HEK293T (cell line): ENCODE results near the gene MAPK12.

ENCODE experiments used
- CTCF ChIA-PET: fragments of 350-600 bp; formaldehyde crosslinking; extraction: SDS; loops from one replicate; lab custom pipeline; 2021; ENCODE audit warnings: antibody characterized with exemption, inconsistent platforms; lab: Yijun Ruan, JAX
- POLR2A ChIA-PET: fragments of 350-600 bp; formaldehyde crosslinking; extraction: SDS; loops from one replicate; lab custom pipeline; 2020; ENCODE audit warnings: antibody characterized with exemption, inconsistent platforms; lab: Yijun Ruan, JAX
- DNase-seq: peaks from one replicate; pipeline ENCODE4 v3.0.0; 2012; ENCODE audit warnings: mixed read lengths; ENCODE audit errors: extremely low spot score
- ARNT ChIP-seq: fragments of 450-650 bp; IDR thresholded peaks from 2 replicates; pipeline ENCODE4 v1.6.1; 2017; ENCODE audit warnings: mild to moderate bottlenecking
- BHLHE40 ChIP-seq: fragments of 450-650 bp; IDR thresholded peaks from 2 replicates; pipeline ENCODE4 v1.6.1; 2016; ENCODE audit warnings: mild to moderate bottlenecking, moderate library complexity, borderline replicate concordance
- CTBP1 ChIP-seq: fragments of 450-650 bp; IDR thresholded peaks from 2 replicates; pipeline ENCODE4 v1.6.1; 2016; ENCODE audit warnings: borderline replicate concordance
- ELF4 ChIP-seq: fragments of 450-650 bp; IDR thresholded peaks from 2 replicates; pipeline ENCODE4 v1.6.1; 2017; ENCODE audit warnings: antibody characterized with exemption
- FOXA1 ChIP-seq: fragments of 450-650 bp; IDR thresholded peaks from 2 replicates; pipeline ENCODE4 v1.6.1; 2016; ENCODE audit warnings: mild to moderate bottlenecking
- FOXK2 ChIP-seq: fragments of 450-650 bp; IDR thresholded peaks from 2 replicates; pipeline ENCODE4 v1.6.1; 2016; ENCODE audit warnings: mild to moderate bottlenecking
- FOXM1 ChIP-seq: fragments of 450-650 bp; IDR thresholded peaks from 2 replicates; pipeline ENCODE4 v1.6.1; 2017; ENCODE audit warnings: mild to moderate bottlenecking, borderline replicate concordance
- HDGF ChIP-seq: fragments of 450-650 bp; IDR thresholded peaks from 2 replicates; pipeline ENCODE4 v1.6.1; 2017; ENCODE audit warnings: antibody characterized with exemption, borderline replicate concordance
- L3MBTL2 ChIP-seq: fragments of 450-650 bp; conservative IDR thresholded peaks from 2 replicates; pipeline ENCODE4 v1.6.1; 2016; ENCODE audit warnings: mild to moderate bottlenecking
- LEF1 ChIP-seq: fragments of 450-650 bp; IDR thresholded peaks from 2 replicates; pipeline ENCODE4 v1.6.1; 2017; ENCODE audit warnings: mild to moderate bottlenecking, borderline replicate concordance
- NFRKB ChIP-seq: fragments of 450-650 bp; IDR thresholded peaks from 2 replicates; pipeline ENCODE4 v1.6.1; 2016; ENCODE audit warnings: mild to moderate bottlenecking, moderate library complexity
- SP1 ChIP-seq: fragments of 450-650 bp; IDR thresholded peaks from 2 replicates; pipeline ENCODE4 v1.6.1; 2017
- SUZ12 ChIP-seq: fragments of 450-650 bp; IDR thresholded peaks from 2 replicates; pipeline ENCODE4 v1.6.1; 2016; ENCODE audit warnings: mild to moderate bottlenecking
- TARDBP ChIP-seq: fragments of 450-650 bp; IDR thresholded peaks from 2 replicates; pipeline ENCODE4 v1.6.1; 2016
- ZNF384 ChIP-seq: fragments of 450-650 bp; IDR thresholded peaks from 2 replicates; pipeline ENCODE4 v1.6.1; 2016
- TF ChIP-seq, protein P1 (sequence below): fragments of 450-650 bp; IDR thresholded peaks from 2 replicates; pipeline ENCODE4 v1.6.1; 2016

MAPK12 gene

DNA sequence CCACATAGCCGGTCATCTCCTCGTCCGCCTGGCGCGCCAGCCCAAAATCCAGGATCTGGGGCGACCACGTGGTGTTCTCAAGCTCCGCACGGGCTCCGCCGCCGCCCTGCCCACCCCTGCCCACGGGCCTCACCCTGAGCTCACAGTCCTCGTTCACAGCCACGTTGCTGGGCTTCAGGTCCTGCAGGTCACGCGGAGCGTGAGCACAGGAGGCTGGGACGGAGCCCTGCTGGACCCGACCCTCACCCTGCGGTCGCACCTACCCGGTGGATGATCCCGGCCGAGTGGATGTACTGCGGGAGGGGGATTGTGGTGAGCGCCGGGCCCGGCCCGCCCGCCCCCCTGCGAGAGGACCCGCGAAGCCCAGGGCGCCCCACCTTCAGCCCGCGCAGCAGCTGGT, 5.5 kb upstream of the MAPK12 start:
- TF ChIP-seq FOXK2 (no peak), TARDBP (no peak), ELF4 (no peak), FOXA1 (no peak), FOXM1 (no peak), LEF1 (no peak), NFRKB (no peak), BHLHE40 (no peak), L3MBTL2 (no peak), SUZ12 (no peak), HDGF (no peak), ZNF384 (no peak), SP1 (no peak)
- TF ChIP-seq, protein P1, sequence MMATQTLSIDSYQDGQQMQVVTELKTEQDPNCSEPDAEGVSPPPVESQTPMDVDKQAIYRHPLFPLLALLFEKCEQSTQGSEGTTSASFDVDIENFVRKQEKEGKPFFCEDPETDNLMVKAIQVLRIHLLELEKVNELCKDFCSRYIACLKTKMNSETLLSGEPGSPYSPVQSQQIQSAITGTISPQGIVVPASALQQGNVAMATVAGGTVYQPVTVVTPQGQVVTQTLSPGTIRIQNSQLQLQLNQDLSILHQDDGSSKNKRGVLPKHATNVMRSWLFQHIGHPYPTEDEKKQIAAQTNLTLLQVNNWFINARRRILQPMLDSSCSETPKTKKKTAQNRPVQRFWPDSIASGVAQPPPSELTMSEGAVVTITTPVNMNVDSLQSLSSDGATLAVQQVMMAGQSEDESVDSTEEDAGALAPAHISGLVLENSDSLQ = no peak
- ChIA-PET POLR2A (interaction anchor here (2.0 kb wide), 1 partner anchor 18 kb away, joined by 4 read pairs; no protein-coding TSS in a partner anchor), CTCF (no interaction called here)
- no peak for DNase-seq

DNA sequence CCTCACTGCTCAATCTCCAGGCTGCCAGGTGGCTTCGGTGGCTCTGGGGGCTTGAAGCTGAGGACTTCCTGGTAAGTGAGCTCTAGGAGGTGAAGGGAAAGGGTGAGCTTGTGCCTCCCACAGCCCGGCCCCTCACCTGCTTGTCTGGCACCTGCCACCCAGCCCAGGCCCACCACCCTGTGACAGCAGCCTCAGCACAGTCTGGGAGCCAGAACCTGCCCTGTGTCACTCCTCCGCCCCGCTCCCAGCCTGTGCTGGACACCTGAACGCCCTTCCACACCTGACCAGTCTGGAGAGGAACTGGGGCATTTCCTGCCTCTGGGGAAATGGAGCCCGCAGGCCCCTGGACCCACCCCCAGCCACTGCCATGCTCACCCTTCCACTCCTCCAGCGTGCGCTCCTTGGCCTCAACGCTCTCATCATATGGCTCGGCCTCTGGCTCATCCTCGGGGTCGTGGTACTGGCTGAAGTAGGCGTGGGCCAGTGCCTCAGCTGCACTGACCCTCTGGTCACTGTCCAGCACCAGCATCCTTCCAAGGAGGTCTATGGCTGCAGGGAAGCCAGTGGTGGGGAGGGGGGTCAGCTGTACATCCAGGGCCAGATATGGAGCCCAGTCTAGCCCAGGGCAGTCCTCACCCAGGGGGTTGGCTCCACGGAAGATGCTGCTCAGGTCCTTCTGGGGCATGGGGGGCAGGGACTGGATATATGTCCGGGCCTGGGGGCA, 3.6 kb upstream of the MAPK12 start:
- no peak for TF ChIP-seq TARDBP
- TF ChIP-seq NFRKB = no peak
- TF ChIP-seq ZNF384 = no peak
- TF ChIP-seq LEF1 = no peak
- TF ChIP-seq BHLHE40 = no peak
- no peak for TF ChIP-seq FOXK2
- TF ChIP-seq, protein P1 = no peak
- TF ChIP-seq FOXM1 = no peak
- TF ChIP-seq FOXA1 = no peak
- no peak for TF ChIP-seq ARNT
- no peak for TF ChIP-seq ELF4
- no peak for TF ChIP-seq HDGF
- no peak for TF ChIP-seq SUZ12
- no peak for TF ChIP-seq L3MBTL2
- TF ChIP-seq SP1 = no peak
- no peak for TF ChIP-seq CTBP1
- DNase-seq = no peak
- POLR2A ChIA-PET = no interaction called here
- CTCF ChIA-PET = no interaction called here

DNA sequence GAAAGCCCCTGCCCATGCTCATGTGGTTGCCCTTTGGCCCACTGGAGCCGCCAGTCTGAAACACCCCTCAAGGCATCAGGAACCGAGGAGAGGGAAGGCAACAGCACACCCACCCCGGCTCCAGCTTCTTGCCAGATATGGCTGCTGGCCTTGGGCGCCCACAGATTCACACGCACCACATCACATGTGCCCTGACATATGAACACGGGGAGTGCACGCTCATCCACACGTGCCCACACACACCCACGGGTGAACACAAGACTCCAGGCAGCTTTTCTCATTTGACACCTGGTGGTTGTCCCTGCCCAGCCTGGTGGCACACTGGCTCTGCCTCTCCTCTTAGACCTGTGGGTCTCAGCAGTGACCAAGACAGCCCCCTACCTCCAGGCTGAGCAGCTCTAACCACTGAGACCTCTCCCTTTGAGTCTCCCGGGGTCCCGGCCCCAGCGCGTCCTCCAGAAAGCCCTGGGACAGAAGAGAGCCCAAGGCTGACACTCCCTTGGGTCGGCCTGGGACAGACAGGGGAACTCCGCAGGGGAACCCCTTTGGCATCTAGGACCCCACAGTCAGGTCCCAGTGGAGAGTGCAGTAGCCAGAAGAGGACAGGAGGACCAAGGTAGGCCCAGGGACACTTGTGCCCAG, 2.7 kb upstream of the MAPK12 start:
- ChIA-PET CTCF (interaction anchor here (0.9 kb wide), 1 partner anchor 13 kb away, joined by 3 read pairs; the partner anchor contains the start of gene HDAC10), POLR2A (interaction anchor here (1.2 kb wide), 1 partner anchor 7 kb away, joined by 3 read pairs; no protein-coding TSS in a partner anchor)
- TF ChIP-seq ELF4 (no peak), NFRKB (no peak), TARDBP (no peak), L3MBTL2 (no peak), ZNF384 (no peak), BHLHE40 (no peak), LEF1 (no peak), SUZ12 (no peak), FOXM1 (no peak), FOXA1 (no peak), SP1 (no peak), CTBP1 (no peak)
- TF ChIP-seq, protein P1 = no peak
- no peak for DNase-seq

DNA sequence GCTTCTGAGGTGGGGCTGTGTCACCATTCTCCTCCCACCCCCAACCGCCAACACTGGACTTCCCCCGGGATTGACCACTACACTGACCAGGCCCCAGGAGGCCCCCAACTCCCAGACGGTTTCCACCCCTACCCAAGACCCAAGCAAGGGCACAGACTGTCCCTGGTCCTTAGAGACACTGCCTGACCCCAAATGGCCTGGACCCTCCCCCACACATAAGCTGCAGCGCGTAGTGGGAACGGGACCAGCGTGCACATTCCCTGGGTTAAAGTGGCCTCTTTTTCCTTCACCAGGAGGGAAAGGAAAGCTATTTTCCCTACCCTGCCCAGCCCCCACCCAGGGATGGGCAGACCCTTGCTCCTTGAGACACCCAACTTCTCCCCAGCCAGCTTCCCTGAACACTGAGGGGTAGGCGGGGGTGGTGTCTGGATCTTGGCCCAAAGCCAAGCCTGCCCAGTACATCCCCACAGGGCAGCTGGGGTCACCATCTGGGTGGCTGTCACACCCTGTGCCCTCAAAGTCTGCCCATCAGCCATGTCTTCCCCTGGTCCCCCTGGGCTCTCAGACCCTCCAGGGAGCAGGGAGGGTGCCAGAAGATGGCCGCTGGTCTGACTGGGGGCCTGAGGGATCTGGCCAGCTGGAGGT, 1.6 kb upstream of the MAPK12 start:
- CTCF ChIA-PET = interaction anchor here (0.7 to 1.3 kb wide), 2 partner anchors 9 to 79 kb away, joined by 3 to 4 read pairs; no protein-coding TSS in a partner anchor
- POLR2A ChIA-PET = interaction anchor here (1.2 kb wide), 1 partner anchor 9 kb away, joined by 3 read pairs; no protein-coding TSS in a partner anchor
- TF ChIP-seq FOXK2 (no peak), FOXM1 (no peak), SP1 (no peak), CTBP1 (no peak), FOXA1 (no peak), ARNT (no peak), ELF4 (no peak), SUZ12 (no peak), LEF1 (no peak), ZNF384 (no peak), TARDBP (no peak), L3MBTL2 (no peak), HDGF (no peak), BHLHE40 (no peak), NFRKB (no peak)
- TF ChIP-seq, protein P1 = no peak
- no peak for DNase-seq
